C4-2B (cell line): ENCODE results near the gene MTHFD2L.

Source experiments
- CTCF ChIP-seq: fragments of 450-650 bp; conservative IDR thresholded peaks from 2 replicates; pipeline ENCODE4 v1.5.1; 2017; ENCODE audit warnings: mild to moderate bottlenecking
- ZFX ChIP-seq: fragments of 450-650 bp; IDR thresholded peaks from 2 replicates; pipeline ENCODE4 v1.6.1; 2017

GRCh38 chr4:74260036-74260435, 102.1 kb downstream of the MTHFD2L start:
- TF ChIP-seq CTCF (no peak), ZFX (no peak)
